Subcutaneous adipose tissue (tissue), 4 donors: Measurements from ENCODE around the gene SPDYE3. TPM values are rescaled to one million over a fixed set of nuclear protein-coding genes. Genes with fewer than 3 reads are reported as not detected.

ENCODE experiments used
- total RNA-seq, 4 donors: library from RNA; depleted of rRNA; stranded (reverse); fragments of >200 nt; gene quantifications; one replicate each; pipeline ENCODE4 v1.1.0, GENCODE V29; 2016
- TF ChIP-seq, protein P1 (sequence below): fragments of 450-650 bp; IDR thresholded peaks from one replicate; pipeline ENCODE4 v1.5.1; 2016; ENCODE audit warnings: low read depth, mild to moderate bottlenecking, control low read depth, antibody characterized with exemption, moderate library complexity

SPDYE3 gene
- total RNA-seq, 4 donors from 2014 or later = not detected

- TF ChIP-seq, protein P1, sequence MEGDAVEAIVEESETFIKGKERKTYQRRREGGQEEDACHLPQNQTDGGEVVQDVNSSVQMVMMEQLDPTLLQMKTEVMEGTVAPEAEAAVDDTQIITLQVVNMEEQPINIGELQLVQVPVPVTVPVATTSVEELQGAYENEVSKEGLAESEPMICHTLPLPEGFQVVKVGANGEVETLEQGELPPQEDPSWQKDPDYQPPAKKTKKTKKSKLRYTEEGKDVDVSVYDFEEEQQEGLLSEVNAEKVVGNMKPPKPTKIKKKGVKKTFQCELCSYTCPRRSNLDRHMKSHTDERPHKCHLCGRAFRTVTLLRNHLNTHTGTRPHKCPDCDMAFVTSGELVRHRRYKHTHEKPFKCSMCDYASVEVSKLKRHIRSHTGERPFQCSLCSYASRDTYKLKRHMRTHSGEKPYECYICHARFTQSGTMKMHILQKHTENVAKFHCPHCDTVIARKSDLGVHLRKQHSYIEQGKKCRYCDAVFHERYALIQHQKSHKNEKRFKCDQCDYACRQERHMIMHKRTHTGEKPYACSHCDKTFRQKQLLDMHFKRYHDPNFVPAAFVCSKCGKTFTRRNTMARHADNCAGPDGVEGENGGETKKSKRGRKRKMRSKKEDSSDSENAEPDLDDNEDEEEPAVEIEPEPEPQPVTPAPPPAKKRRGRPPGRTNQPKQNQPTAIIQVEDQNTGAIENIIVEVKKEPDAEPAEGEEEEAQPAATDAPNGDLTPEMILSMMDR = no peak
These were observed 50.7 kb downstream of the SPDYE3 start, which contains the start of gene PILRB for GRCh38 chr7:100358027-100358856. TSS of gene PILRB (plus strand) at chr7:100358117. CDS start at chr7:100358303, 186 bp downstream.

GRCh38 chr7:100358857-100359212 lies 51.3 kb downstream of the SPDYE3 start:
- TF ChIP-seq, protein P1 = no peak

DNA sequence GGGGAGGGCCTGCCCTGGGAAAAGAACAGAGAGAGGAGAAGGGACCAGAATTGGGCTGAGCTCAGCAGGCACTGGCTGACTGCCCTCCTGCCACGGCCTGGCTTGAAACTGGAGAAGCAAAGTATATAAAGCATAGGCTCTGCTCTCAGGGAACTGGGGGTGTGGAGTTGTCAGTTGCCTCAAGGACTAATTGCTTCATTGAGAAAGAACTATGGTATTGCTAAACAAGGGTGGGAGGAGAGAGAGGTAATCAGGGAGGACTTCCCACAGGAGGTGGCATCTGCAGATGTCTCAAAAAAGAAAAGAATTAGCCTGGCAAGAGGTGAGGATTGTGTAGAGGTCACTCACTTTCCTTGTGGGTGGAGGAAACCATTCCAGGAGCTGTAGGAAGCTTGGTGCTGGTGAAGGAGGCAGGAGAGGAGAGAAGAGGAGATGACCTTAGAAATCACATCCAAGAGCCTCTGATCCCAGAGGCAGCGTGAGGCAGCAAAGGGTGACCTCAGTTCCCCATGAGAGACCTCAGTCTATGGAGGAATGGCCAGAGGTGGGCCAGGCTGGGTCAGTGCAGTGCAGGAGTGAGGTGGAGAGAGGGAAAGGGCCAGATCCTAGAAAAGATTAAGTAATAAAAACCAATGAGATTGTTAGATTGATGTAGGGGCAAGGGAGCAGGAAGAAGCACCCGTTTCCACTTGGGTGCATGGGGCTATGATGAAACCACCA lies 52.8 kb downstream of the SPDYE3 start:
- TF ChIP-seq, protein P1 = no peak

- TF ChIP-seq, protein P1 = no peak
These were observed 55.6 kb downstream of the SPDYE3 start for GRCh38 chr7:100363098-100363497.

- TF ChIP-seq, protein P1 = no peak
These were observed 57.0 kb downstream of the SPDYE3 start for GRCh38 chr7:100364480-100364879.

DNA sequence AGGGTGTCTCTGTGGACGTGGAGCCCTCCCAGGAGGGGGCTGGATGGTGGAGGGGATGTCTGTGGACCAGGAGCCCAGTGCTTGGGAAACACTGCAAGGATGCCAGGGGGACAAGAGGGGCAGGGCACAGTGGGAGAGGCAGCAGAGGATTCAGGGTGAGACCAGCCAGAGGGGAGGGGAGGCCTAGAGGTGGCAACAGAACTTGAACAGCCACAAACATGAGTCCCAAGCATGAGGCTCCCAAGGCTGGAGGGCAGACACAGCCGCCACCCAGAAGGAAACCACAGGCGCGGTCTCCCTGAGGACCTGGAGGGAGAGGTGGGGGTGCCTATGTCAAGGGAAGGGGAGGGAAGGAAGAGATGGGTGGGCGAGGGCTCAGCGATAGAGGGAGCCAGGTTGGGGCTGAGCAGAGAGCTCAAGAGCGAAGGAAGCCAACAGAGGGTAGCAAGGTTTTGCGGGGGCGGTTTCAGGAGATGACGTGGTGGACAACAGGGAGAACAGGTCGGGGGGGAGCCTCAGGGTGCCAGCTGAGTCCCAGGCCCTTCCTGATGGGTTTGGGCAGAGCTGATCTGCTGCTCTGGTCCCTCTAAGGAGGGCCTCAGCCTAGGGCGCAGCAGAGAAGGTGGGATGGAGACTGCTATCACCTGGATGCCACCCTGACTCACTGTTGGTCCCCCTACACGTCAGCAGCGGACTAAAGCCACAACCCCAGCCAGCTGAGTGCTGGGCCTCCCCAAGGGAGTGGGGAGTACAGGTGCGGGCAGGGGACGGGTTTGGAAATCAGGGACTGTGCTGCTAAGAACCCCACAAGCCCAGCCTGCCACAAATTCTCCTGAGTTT lies 59.1 kb downstream of the SPDYE3 start:
- TF ChIP-seq, protein P1 = no peak
